A549 (cell line): ENCODE results near the gene SMAD6.
A peak's percentile ranks its signal among the peaks of the same experiment; 100 is the strongest.

Experiments
- EP300 ChIP-seq, 2 experiments: fragments of >200 bp; sonication (Bioruptor Twin); formaldehyde crosslinking; IDR thresholded peaks; 2 replicates in 1 of 2; 3 replicates in 1 of 2; pipeline ENCODE4 v1.6.1; 2016 to 2017
- JUN ChIP-seq, 2 experiments: fragments of >200 bp; sonication (Bioruptor Twin); formaldehyde crosslinking; IDR thresholded peaks; 2 replicates in 1 of 2; 3 replicates in 1 of 2; pipeline ENCODE4 v1.6.1; 2016 to 2017
- POLR2A ChIP-seq: IDR thresholded peaks from 2 replicates; pipeline ENCODE4 v1.6.1; 2012; ENCODE audit warnings: mild to moderate bottlenecking, low read length
- RFX5 ChIP-seq: fragments of 450-650 bp; IDR thresholded peaks from 2 replicates; pipeline ENCODE4 v1.7.1; 2014; ENCODE audit warnings: antibody characterized with exemption, mild to moderate bottlenecking, moderate library complexity
- ZFP36 ChIP-seq: fragments of 450-650 bp; IDR thresholded peaks from 2 replicates; pipeline ENCODE4 v1.6.1; 2014; ENCODE audit warnings: borderline replicate concordance; ENCODE audit not compliant: partially characterized antibody
- TF ChIP-seq, protein P1 (sequence below): fragments of >200 bp; sonication (Bioruptor Twin); formaldehyde crosslinking; IDR thresholded peaks from 3 replicates; pipeline ENCODE4 v1.5.1; 2016

DNA sequence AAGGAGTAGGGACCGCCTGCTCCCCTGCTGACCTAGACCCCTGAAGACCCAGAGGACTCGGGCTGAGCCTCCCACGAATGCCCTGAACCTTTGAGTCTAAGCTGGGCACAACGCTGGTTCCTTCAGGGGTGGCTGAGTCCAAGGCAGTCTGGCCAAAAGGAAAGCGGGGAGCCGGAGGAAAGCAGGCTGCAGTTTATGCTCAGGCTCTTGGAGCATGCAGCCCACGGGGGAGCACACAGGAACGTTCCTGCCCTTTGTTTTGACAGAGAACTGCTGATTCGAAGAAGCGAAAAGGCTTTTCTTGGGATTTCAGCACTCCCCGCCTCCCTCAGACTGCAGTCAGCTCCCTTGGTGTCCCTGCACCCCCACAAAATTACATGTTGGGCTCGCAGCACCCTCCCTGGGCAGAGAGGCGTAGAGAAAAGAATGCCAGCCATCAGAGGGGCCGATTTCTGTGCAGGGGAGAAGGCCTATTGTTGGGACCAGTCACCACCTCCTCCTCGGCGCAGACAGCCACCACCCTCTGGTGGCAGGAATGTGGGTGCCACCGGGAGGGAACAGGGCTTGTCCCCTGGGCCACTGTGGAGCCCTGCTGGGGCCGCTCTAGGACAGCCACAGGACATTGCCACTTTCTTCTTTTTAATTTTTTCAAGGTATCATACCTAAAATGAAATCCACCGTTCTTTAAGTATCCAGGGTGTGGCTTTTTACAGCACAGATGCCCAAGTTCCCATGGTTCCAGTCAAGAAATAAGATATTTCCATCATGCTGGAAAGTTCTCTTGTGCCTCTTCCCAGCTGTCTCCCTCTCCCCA is 72.2 kb downstream of the SMAD6 start:
- TF ChIP-seq POLR2A (no peak), EP300 (IDR thresholded peaks at IDR 0.05) (no peak), JUN (IDR thresholded peaks at IDR 0.05) (peak; percentile 44 to 55; a peak in 2 of 5 replicates), ZFP36 (no peak), RFX5 (no peak)
- TF ChIP-seq, protein P1, sequence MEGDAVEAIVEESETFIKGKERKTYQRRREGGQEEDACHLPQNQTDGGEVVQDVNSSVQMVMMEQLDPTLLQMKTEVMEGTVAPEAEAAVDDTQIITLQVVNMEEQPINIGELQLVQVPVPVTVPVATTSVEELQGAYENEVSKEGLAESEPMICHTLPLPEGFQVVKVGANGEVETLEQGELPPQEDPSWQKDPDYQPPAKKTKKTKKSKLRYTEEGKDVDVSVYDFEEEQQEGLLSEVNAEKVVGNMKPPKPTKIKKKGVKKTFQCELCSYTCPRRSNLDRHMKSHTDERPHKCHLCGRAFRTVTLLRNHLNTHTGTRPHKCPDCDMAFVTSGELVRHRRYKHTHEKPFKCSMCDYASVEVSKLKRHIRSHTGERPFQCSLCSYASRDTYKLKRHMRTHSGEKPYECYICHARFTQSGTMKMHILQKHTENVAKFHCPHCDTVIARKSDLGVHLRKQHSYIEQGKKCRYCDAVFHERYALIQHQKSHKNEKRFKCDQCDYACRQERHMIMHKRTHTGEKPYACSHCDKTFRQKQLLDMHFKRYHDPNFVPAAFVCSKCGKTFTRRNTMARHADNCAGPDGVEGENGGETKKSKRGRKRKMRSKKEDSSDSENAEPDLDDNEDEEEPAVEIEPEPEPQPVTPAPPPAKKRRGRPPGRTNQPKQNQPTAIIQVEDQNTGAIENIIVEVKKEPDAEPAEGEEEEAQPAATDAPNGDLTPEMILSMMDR: peak; percentile 100
